NCI-H2196 treated with DMSO at 0.1 percent for 48 hours (cell line): ENCODE results near the gene PRKAG2.
"Not testable (repeated sequence)": the region's sequence is repeated elsewhere in the genome, so short reads cannot be mapped to it uniquely, and the experiment has no call there.

Source experiments
- DNase-seq: peaks from one replicate; lab custom pipeline; 2025; ENCODE audit not compliant: unreplicated experiment; lab: John Stamatoyannopoulos, UW

PRKAG2 gene

DNA sequence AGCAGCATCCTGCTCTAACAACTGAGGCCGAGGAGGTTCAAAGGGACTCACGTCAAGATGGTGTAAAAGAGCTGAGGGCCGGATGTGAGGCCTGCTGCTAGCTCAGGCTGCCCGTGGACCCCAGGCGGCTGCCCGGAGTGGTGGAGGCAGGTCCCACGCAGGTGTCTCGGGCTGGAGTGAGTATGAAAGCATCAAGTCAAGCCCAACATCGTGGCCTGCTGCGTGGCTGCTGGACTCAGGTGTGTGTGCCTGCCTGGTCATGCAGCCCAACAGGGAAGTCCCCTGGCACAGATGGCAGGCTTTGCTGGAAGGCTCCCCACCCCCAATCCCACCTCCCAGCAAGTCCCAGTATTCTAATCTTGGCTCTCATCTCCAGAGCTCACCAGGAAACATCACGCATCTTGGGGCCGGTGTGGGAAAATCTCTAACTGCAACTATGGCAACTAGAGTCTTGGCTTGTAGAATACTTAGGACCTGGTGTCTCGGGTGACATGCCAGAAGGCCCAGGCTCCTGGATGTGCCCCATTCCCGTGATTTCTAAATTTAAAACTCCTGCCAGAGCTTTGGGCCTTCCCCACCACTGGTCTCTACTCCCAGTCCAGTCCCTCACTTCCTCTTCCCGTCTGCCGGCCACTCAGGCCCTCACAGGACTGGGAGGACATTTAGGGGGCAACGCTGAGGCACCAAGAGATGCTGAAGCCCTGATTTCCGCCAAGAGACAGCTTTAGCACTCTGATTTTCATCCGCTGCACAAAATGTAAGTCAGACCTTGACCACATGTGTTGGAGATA lies 85.9 kb downstream of the PRKAG2 start:
- no peak for DNase-seq

DNA sequence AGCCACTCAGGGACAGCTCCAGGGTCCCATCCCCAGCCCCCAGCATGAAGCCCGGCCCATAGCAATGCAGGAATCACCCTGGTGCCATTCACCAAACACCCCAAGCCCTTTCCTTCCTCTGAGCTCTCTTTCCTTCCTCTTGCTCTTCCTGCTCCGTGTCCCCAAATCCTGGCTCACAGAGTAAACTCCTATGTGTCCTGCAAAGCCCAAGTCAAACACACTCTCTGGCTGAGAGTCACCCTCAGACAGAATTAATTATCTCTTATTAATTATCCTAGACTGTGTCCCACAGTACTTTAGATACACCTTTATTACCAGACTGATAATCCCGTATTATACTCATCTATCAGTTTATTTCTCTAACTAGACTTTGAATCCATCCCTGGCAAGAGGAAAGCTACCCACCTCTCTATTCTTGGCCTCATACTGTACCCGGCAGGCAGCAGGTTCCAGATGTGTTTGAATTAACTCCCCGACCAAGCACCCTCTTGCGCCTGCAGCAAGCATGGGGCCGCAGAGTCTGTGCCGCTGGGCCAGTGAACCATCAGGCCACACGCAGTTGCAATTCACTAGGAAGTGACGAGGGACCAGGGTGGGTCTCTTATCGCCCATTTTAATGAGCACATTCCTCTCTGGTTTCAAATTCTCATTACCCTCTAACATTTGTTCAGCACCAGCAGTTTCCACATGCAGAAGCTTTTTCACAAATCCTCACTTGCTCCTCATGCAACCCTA lies 86.7 kb downstream of the PRKAG2 start:
- DNase-seq: no peak

DNA sequence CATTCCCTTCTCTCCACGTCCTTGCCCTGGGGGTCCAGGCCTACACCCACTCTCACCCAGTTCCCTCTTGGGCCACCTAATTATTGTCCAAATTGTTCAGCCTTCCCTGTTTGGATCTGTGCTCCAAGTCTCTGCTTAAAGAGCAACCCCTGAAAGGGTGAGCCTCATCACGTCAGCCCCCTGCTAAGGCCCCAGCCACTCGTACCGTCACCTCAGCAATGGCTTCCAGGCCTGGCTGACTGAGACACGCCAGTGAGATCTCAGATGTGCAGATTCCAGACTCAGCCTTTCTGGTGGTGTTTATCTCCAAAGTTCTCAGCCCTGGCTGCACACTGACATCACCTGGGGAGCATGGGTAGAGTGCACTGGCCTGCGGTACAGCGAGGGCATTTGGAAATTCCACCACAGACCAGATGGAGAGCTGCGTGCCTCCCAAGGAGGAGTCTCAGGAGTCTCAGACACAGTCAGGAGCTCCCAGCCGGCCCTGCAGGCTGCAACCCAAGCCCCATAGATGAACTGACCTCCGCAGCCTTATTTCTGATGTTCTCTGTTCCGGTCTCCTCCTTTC lies 87.5 kb downstream of the PRKAG2 start:
- no peak for DNase-seq

DNA sequence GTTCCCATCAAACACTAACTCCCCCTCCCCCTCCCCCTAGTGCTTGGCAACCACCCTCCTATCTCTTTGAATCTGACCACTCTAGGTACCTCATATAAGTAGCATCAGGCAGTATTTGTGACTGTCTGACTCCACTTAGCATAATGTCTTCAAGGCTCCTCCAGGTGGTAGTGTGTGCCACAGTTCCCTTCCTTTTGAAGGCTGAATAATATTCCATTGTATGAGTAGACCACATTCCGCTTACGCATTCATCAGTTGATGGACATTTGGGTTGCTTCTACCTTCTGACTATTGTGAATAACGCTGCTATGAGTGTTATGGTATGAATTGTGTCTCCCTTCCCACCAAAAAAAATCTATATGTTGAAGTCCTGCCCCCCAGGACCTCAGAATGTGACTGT lies 89.6 kb downstream of the PRKAG2 start:
- DNase-seq: no peak

DNA sequence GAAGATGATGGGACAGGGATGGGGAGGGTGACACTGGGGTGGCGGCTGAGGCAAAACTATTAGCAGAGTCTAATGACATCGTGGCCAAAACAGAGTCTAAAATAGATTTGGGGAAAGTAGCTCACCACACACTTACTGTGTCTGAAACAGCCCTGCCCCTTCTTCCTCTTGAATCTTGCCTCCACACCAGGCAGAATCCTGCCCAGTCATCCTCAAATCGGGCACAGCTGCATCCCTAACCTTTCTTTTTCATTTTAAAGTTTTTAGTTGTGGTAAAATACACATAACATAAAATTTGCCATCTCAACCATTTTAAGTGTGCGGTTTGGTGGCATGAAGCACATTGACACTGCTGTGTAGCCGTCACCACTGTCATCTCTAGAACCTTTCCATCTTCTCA lies 90.0 kb downstream of the PRKAG2 start:
- no peak for DNase-seq

DNA sequence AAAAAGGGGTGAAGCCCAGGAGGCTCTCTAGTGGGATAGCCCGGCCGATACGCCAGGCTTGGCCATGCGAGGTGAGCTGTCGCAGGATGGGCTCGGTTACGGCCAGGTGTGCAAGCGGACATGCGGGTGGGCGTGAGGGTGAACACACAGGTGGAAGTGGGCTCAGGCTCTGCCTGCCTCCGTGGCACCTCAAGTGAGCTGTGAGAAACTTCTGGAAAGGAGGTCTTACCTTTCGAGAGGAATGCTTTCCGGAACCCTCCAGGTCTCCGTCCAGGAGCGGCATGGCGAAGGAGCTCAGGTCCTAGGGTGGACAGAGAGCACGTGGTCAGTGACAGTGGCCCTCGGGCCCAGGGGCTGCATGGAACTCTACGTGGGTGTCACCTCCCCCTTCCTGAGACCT lies 90.7 kb downstream of the PRKAG2 start:
- DNase-seq: no peak

- no peak for DNase-seq
Measured at GRCh38 chr7:151785681-151785965, 91.3 kb downstream of the PRKAG2 start.

GRCh38 chr7:151784853-151785680 lies 91.8 kb downstream of the PRKAG2 start:
- no peak for DNase-seq

GRCh38 chr7:151783958-151784575 lies 92.8 kb downstream of the PRKAG2 start:
- DNase-seq: no peak

GRCh38 chr7:151782598-151783448 lies 94.1 kb downstream of the PRKAG2 start:
- DNase-seq: no peak

- DNase-seq: not testable (repeated sequence)
Measured at GRCh38 chr7:151782256-151782597, 94.7 kb downstream of the PRKAG2 start.

DNA sequence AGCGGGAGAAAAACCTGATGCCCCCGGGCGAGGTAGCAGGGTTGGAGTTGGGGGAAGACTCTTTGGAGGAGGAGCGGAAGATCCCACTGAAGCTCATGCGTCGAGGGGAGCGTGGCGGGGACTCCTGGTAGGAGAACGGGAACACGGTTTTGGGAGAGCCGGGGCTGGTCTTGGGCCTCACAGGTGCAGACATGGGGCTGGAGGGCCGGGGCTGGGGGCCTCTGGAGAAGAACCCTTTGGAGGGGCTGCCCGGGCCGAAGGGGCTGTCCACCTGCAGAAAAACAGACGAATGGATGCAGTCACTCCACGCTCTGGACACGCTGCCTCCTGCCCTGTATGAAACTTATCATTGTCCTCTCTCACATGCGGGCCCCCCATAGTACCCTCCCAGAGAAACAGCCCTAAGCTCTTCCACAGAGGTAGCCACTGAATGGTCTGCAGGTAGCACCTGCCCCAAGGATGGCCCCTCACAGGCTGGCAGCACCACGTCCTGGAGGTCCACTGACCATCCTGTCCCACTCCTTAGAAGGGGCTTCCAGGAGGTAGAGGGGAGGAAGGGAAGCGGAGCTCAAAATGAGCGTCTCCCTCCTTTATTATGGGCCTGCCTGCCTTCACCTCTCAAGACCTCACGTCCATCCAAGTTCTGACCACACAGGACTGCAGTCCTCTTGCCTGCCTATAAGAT lies 95.6 kb downstream of the PRKAG2 start:
- DNase-seq: no peak

DNA sequence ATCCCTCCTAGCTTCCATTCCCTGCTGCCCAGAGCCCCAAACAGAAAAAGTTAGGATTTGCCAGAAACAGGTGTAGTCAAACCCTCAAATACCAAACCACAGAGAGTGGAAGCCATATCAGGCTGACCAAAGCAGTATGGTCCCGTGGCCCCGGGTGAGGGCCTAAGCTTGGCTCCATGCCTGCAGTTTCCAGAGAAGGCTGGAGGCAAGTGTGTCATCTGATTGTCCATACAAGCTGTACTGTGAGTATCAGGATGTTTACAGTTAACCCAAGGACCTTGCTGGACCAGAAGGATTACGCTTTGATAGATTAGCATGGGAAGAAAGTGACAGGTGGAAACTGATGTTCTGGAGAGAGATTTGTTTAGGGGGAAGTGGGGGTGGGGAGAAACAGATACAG lies 96.3 kb downstream of the PRKAG2 start:
- no peak for DNase-seq

DNA sequence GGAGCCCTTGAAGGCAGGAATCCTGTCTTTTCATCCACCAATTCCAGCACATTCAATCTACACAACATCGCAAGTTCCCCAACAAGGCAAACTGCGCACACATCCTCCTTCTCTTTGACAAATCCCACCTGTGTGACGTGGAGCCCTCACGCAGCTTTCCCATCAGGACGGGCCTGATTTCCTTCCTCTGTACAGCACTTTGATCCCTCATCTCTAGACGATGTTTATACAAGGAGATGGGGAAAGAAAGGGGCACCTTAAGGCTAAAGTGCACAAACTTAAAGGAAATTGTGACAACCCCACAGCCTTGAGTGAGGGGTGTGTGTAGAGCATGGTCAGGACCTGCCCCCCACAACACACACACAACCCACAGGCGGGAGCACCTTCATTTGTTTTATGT lies 97.2 kb downstream of the PRKAG2 start:
- no peak for DNase-seq

DNA sequence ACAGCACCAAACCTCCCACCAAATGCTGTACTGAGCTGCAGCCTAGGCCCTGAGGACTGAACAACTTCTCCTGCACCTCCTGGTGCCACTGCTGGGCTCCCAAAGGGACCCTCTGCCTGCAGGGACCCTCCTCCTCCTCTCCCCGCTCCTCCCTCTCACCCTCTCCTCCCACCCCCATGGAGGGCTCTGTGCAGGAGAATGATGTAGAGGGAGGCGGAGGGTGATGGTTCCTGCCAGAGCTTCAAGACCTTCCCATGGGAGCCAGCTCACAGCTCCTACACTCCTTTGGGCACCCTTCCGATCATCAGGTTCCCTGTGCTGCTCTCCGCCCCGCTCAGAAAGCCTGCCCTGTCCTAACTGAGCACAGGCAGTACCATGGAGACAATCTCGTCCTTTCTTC lies 97.7 kb downstream of the PRKAG2 start:
- DNase-seq: no peak

DNA sequence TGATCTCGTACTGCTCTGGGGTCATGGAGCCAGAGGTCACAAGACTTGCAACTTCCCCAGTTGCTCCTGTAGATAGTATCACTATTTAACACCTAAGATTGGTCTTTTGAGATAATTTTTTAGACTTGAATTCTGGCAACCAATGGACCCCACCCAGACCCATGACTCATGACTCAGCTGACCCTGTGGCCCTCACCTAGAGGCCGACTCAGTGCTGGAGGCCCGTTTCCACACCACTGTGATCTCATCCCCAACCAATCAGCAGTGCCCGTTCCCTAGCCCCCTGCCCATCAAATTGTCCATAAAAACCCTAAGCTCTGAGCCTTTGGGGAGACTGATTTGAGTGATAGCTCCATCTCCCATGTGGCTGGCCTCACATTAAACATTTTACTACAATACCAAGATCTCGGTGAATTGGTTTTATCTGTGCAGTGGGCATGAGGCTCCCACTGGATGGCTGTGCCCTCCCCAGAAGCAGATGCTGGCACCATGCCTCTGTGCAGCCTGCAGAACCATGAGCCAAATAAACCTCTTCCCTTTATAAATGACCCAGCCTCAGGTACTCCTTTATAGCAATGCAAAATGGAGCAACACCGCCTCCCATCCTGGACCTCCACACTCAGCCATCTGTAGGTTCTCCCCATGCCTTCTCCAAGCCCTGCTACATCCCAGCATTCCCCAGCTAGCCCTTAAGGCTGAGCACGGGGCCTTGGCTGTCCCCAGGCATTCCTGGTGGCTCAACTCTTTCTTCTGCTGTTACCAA lies 98.8 kb downstream of the PRKAG2 start:
- DNase-seq: no peak

DNA sequence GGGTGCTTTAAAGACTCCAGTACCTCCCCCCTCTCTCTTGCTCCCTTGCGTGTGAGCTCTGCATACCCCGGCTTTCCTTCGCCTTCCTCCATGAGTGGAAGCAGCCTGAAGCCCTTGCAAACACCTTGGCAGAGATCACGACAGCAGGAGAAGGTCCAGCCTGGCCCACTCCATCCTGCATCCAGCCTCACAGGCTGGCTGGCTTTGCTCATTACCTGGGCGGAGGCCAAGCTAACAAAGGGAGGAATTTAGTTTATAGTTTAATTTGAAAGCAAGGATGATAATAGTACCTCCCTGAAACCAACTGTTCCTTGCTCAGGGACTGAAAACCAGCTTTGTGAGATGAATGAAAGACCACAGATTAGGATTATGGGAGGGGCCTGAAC lies 99.4 kb downstream of the PRKAG2 start:
- no peak for DNase-seq

GRCh38 chr7:151776876-151777494 lies 99.9 kb downstream of the PRKAG2 start:
- no peak for DNase-seq

DNA sequence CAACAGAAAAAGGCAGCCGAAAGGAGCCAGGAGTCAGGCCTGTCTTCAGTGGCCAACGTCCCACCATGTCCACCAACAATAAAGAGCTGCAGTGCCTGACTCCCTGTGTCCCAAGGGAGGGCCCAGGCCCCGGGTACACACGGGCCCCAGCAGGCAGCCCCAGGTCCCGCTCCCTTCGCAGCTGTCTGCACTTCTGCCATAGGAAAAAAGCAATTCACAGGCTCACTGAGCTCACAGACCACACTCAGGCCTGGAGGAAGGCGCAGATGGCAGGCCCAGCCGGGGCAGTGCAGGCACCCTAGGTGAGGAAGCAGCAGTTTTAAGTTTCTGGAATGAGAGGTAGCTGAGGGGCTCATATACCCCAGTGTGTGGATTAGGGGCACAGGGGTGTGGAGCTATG lies 100.5 kb downstream of the PRKAG2 start:
- no peak for DNase-seq
